DMS 273 (cell line): ENCODE data around the gene POLD3.
"Not testable (repeated sequence)": the region's sequence is repeated elsewhere in the genome, so short reads cannot be mapped to it uniquely, and the experiment has no call there.

Source experiments
- DNase-seq: peaks from one replicate; lab custom pipeline; 2025; ENCODE audit not compliant: unreplicated experiment; lab: John Stamatoyannopoulos, UW

POLD3 gene

GRCh38 chr11:74636630-74637184 lies 44.3 kb downstream of the POLD3 start:
- DNase-seq = no peak

GRCh38 chr11:74637700-74638099 lies 45.3 kb downstream of the POLD3 start:
- DNase-seq = no peak

GRCh38 chr11:74638869-74639268 lies 46.5 kb downstream of the POLD3 start:
- DNase-seq = no peak

- no peak for DNase-seq
Observed at GRCh38 chr11:74639533-74639932, 47.2 kb downstream of the POLD3 start.

GRCh38 chr11:74641289-74641688 lies 48.9 kb downstream of the POLD3 start:
- no peak for DNase-seq

- no peak for DNase-seq
Observed at GRCh38 chr11:74641905-74642304, 49.5 kb downstream of the POLD3 start.

- no peak for DNase-seq
Observed at GRCh38 chr11:74642912-74643311, 50.5 kb downstream of the POLD3 start.

- no peak for DNase-seq
Observed at GRCh38 chr11:74644081-74644480, 51.7 kb downstream of the POLD3 start.

- DNase-seq = no peak
Observed at GRCh38 chr11:74646215-74646614, 53.8 kb downstream of the POLD3 start.

- DNase-seq = no peak
Observed at GRCh38 chr11:74646954-74647353, 54.6 kb downstream of the POLD3 start.

- DNase-seq = no peak
Observed at GRCh38 chr11:74647404-74647803, 55.0 kb downstream of the POLD3 start.

- no peak for DNase-seq
Observed at GRCh38 chr11:74647831-74648230, 55.4 kb downstream of the POLD3 start.

- DNase-seq = no peak
Observed at GRCh38 chr11:74648894-74649293, 56.5 kb downstream of the POLD3 start.

GRCh38 chr11:74650498-74650897 lies 58.1 kb downstream of the POLD3 start:
- no peak for DNase-seq

GRCh38 chr11:74654976-74655375 lies 62.6 kb downstream of the POLD3 start:
- no peak for DNase-seq

- not testable (repeated sequence) for DNase-seq
Observed at GRCh38 chr11:74659124-74659523, 66.7 kb downstream of the POLD3 start.

GRCh38 chr11:74662487-74663103 lies 70.2 kb downstream of the POLD3 start:
- no peak for DNase-seq

GRCh38 chr11:74663315-74663714 lies 70.9 kb downstream of the POLD3 start:
- DNase-seq = no peak

GRCh38 chr11:74669211-74670160 lies 77.1 kb downstream of the POLD3 start:
- DNase-seq = no peak

- no peak for DNase-seq
Observed at GRCh38 chr11:74670171-74670570, 77.8 kb downstream of the POLD3 start.

- DNase-seq = no peak
Observed at GRCh38 chr11:74671520-74672196, 79.3 kb downstream of the POLD3 start.
